ENCODE results near the gene PTDSS2.

- TF ChIP-seq POLR2A (IDR thresholded peaks at IDR 0.05; ENCODE audit: extremely low read depth, insufficient read length) (no peak), CTCF (IDR thresholded peaks at IDR 0.05; ENCODE audit: low read depth, low read length) (no peak)
Measured at GRCh38 chr11:472816-473215, 22.7 kb downstream of the PTDSS2 start.

Measured in NB4 (cell line).